ENCODE data around the gene LPGAT1.
A peak's percentile ranks its signal among the peaks of the same experiment; 100 is the strongest.
"Not testable (repeated sequence)": the region's sequence is repeated elsewhere in the genome, so short reads cannot be mapped to it uniquely, and the experiment has no call there.

The LPGAT1 gene

GRCh38 chr1:211830328-211831142 lies at the start of gene LPGAT1:
Gene LPGAT1 (minus strand): TSS chr1:211830763. CDS start chr1:211829296, 1,467 bp downstream.
- peak; percentile 66 for DNase-seq (ENCODE audit: low spot score)

- no peak for DNase-seq (ENCODE audit: low spot score)
These were observed 48.9 kb upstream of the LPGAT1 start for GRCh38 chr1:211879475-211879874.

- no peak for DNase-seq (ENCODE audit: low spot score)
These were observed 46.5 kb upstream of the LPGAT1 start for GRCh38 chr1:211876851-211877590.

GRCh38 chr1:211875541-211875940 lies 45.0 kb upstream of the LPGAT1 start:
- DNase-seq (ENCODE audit: low spot score): no peak

GRCh38 chr1:211874521-211875347 lies 44.2 kb upstream of the LPGAT1 start:
- no peak for DNase-seq (ENCODE audit: low spot score)

GRCh38 chr1:211873731-211874130 lies 43.2 kb upstream of the LPGAT1 start:
- DNase-seq (ENCODE audit: low spot score): not testable (repeated sequence)

GRCh38 chr1:211870156-211870555 lies 39.6 kb upstream of the LPGAT1 start:
- DNase-seq (ENCODE audit: low spot score): no peak

- DNase-seq (ENCODE audit: low spot score): no peak
These were observed 34.6 kb upstream of the LPGAT1 start for GRCh38 chr1:211865180-211865579.

GRCh38 chr1:211859405-211859804 lies 28.8 kb upstream of the LPGAT1 start:
- DNase-seq (ENCODE audit: low spot score): no peak

- no peak for DNase-seq (ENCODE audit: low spot score)
These were observed 20.6 kb upstream of the LPGAT1 start for GRCh38 chr1:211851174-211851573.

GRCh38 chr1:211843507-211844298 lies 13.1 kb upstream of the LPGAT1 start:
- no peak for DNase-seq (ENCODE audit: low spot score)

- DNase-seq (ENCODE audit: low spot score): no peak
These were observed 12.5 kb upstream of the LPGAT1 start for GRCh38 chr1:211843018-211843417.

GRCh38 chr1:211842518-211842917 lies 12.0 kb upstream of the LPGAT1 start:
- no peak for DNase-seq (ENCODE audit: low spot score)

- no peak for DNase-seq (ENCODE audit: low spot score)
These were observed 8.5 kb upstream of the LPGAT1 start for GRCh38 chr1:211839106-211839505.

- peak; percentile 56 for DNase-seq (ENCODE audit: low spot score)
These were observed 2.7 kb upstream of the LPGAT1 start for GRCh38 chr1:211833174-211833820.

- DNase-seq (ENCODE audit: low spot score): no peak
These were observed 2.1 kb upstream of the LPGAT1 start for GRCh38 chr1:211832661-211833060.

- DNase-seq (ENCODE audit: low spot score): no peak
These were observed 1.2 kb upstream of the LPGAT1 start for GRCh38 chr1:211831558-211832323.

- no peak for DNase-seq (ENCODE audit: low spot score)
These were observed 572 bp downstream of the LPGAT1 start for GRCh38 chr1:211830055-211830327.

- DNase-seq (ENCODE audit: low spot score): no peak
These were observed 1.1 kb downstream of the LPGAT1 start for GRCh38 chr1:211829343-211830054.

Measured in CD4-positive, alpha-beta T cell treated with Interleukin-15 for 4 hours (primary cell).